PFSK-1 (cell line): Measurements from ENCODE around the gene STEAP1B.

Experiments
- FOXP2 ChIP-seq: optimal IDR thresholded peaks from 2 replicates; pipeline ENCODE3; 2011; ENCODE audit warnings: borderline replicate concordance, control low read depth, inconsistent platforms; ENCODE audit not compliant: insufficient read depth; ENCODE audit errors: extremely low read length, extremely low read depth
- POLR2AphosphoS5 ChIP-seq: IDR thresholded peaks from 2 replicates; pipeline ENCODE4 v1.6.1; 2012; ENCODE audit warnings: low read depth, mild to moderate bottlenecking, control low read depth, low read length, moderate library complexity
- SIN3A ChIP-seq: IDR thresholded peaks from 2 replicates; pipeline ENCODE4 v1.6.1; 2012; ENCODE audit warnings: mild to moderate bottlenecking, low read length, moderate library complexity, borderline replicate concordance; ENCODE audit not compliant: insufficient read depth
- TAF1 ChIP-seq: IDR thresholded peaks from 2 replicates; pipeline ENCODE4 v1.6.1; 2012; ENCODE audit warnings: low read length, control low read depth, borderline replicate concordance; ENCODE audit not compliant: insufficient read depth
- TF ChIP-seq, protein P1 (sequence below), 2 experiments: IDR thresholded peaks; 2 replicates each; pipeline versions ENCODE4 v1.6.1 to v1.8.0; 2011 to 2012; ENCODE audit warnings: low read depth in 2 of 2, low read length in 2 of 2, control low read depth in 1 of 2, inconsistent platforms in 1 of 2, mild to moderate bottlenecking in 1 of 2, moderate library complexity in 1 of 2; ENCODE audit not compliant: insufficient read depth in 1 of 2

Gene STEAP1B

DNA sequence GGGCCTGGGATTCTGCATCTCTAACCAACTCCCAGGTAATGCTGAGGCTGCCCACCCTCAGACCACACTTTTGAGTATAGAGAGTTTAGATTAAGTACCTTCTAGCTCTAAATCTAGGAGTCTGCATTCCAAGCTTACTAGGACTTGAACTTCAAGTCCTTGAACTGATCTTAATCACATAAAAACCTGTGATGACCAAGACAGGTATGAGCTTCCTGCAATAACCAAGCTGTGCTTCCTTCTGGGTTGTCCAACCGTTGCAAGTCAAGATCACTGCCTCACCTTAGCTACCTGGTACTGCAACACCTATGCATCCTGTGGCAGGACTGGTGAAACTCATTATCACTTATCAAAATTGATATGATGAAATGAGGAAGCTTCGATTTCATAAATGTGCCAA, 110.1 kb downstream of the STEAP1B start:
- TF ChIP-seq TAF1, result no peak

DNA sequence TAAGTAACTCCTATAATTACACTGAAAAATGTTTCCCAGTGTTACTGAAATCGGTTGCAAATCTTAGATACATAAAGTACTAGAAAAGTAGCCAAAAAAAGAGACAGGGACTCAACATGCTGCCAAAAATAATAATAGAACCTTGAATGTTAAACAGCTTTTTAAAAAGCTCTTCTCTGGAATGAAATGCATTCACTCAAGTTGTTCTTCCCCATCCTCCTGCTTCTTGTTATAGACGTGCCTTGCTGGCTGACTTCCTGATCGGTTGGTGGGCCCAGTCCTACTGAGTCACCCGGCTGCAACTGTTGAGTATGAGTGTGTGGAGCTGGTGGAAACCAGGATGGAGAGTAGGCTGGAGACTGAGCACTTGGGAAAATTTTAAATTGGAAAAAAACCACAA, 112.4 kb downstream of the STEAP1B start:
- TF ChIP-seq POLR2AphosphoS5, result no peak
- no peak for TF ChIP-seq SIN3A
- TF ChIP-seq TAF1, result no peak
- no peak for TF ChIP-seq FOXP2
- TF ChIP-seq, protein P1, sequence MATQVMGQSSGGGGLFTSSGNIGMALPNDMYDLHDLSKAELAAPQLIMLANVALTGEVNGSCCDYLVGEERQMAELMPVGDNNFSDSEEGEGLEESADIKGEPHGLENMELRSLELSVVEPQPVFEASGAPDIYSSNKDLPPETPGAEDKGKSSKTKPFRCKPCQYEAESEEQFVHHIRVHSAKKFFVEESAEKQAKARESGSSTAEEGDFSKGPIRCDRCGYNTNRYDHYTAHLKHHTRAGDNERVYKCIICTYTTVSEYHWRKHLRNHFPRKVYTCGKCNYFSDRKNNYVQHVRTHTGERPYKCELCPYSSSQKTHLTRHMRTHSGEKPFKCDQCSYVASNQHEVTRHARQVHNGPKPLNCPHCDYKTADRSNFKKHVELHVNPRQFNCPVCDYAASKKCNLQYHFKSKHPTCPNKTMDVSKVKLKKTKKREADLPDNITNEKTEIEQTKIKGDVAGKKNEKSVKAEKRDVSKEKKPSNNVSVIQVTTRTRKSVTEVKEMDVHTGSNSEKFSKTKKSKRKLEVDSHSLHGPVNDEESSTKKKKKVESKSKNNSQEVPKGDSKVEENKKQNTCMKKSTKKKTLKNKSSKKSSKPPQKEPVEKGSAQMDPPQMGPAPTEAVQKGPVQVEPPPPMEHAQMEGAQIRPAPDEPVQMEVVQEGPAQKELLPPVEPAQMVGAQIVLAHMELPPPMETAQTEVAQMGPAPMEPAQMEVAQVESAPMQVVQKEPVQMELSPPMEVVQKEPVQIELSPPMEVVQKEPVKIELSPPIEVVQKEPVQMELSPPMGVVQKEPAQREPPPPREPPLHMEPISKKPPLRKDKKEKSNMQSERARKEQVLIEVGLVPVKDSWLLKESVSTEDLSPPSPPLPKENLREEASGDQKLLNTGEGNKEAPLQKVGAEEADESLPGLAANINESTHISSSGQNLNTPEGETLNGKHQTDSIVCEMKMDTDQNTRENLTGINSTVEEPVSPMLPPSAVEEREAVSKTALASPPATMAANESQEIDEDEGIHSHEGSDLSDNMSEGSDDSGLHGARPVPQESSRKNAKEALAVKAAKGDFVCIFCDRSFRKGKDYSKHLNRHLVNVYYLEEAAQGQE (IDR thresholded peaks at IDR 0.05; ENCODE audit: insufficient read depth in 1 of 2, low read depth in 2 of 2, low read length in 2 of 2), result no peak

DNA sequence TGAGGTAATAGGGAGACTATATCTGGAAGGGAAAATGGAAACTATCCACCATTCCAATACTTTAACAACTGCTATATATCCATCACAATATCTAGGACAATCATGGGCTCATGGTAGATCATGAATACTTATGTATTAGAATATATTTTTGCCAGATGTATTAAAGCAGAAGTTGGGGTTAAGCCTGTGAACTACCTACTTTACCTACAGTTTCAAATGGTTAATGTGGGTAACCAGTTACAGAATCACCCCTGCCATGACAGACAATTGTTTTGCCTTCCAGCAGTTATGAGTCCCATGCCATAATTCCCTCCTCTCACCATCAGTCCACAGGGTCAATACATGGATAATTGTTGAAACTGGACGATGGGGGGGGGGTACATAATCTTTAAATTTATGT, 113.1 kb downstream of the STEAP1B start:
- TF ChIP-seq SIN3A, result no peak
- no peak for TF ChIP-seq FOXP2
- TF ChIP-seq TAF1, result no peak
- TF ChIP-seq, protein P1 (IDR thresholded peaks at IDR 0.05; ENCODE audit: insufficient read depth in 1 of 2, low read depth in 2 of 2, low read length in 2 of 2), result no peak
- no peak for TF ChIP-seq POLR2AphosphoS5

DNA sequence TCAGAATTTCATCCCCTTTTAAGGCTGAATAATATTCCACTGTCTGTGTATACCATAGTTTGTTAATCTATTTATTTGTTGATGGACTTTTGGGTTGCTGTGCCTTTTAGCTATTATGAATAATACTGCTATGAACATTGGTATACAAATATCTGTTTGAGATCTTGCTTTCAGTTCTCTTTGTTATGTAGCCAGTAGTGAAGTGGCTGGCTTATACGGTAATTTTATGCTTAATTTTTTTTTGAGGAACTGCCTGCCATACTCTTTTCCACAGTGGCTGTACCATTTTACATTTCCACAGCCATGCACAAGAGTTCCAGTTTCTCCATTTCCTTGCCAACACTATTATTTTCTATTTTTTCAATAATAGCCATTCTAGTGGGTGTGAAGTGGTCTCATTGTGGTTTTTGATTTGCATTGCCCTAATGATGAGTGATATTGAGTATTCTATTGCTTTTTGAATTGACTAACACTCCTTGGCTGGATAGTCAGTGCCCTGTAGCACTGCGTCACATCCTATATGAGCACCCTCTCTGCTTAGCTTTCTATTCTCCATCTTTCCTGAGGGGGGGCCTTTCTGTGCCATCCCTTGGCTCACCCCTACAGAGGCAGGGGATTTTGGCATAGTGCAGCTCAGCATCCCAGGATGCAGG, 113.7 kb downstream of the STEAP1B start:
- TF ChIP-seq SIN3A (no peak), FOXP2 (no peak), TAF1 (no peak), POLR2AphosphoS5 (no peak)
- TF ChIP-seq, protein P1 (IDR thresholded peaks at IDR 0.05; ENCODE audit: insufficient read depth in 1 of 2, low read depth in 2 of 2, low read length in 2 of 2), result no peak

DNA sequence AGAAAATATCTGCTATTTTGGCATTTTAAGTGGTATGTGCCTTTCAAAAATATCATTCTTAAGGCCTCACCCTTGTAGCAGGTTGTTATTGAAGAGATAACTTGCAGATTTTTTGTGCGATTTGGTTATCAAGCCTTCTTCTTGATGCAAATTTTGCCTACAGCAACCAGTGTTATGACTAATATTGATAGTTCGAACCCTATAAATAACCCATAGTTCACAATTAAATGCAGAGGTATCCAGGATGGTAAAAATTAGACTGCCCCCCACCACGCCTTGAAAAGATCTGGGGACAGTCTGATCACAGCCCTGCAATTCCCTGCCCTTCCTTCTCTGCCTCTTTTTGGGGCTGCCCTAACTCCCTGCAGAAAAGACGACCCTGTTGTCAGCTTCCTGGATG, 114.7 kb downstream of the STEAP1B start:
- no peak for TF ChIP-seq FOXP2

DNA sequence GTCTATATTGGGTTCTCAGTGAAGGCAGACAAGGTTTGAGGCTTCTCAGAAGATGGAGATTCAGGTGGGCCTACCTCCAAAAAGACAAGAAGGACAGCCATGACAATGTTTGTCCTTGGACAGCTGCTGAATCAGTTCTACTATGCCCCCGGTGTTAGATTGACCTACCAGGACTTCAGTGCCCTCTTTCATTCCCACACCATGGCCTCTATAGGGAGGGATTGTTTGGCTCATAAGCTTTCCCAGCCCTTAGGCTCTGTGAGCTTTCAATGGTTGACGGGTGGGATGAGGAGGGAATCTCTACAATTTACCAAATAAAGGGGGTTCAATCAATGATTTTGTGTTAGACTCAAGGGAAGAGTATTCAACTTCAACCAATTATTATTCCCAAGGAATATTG, 119.7 kb downstream of the STEAP1B start:
- TF ChIP-seq, protein P1 (IDR thresholded peaks at IDR 0.05; ENCODE audit: insufficient read depth in 1 of 2, low read depth in 2 of 2, low read length in 2 of 2), result no peak
- TF ChIP-seq TAF1 (no peak), FOXP2 (no peak), POLR2AphosphoS5 (no peak), SIN3A (no peak)
